Gastroesophageal sphincter (tissue), 3 donors: ENCODE results near the gene TRPC4.

Experiments used
- EP300 ChIP-seq: sonication (generic); formaldehyde crosslinking; IDR thresholded peaks from one replicate; pipeline ENCODE4 v1.6.1; 2017; ENCODE audit warnings: antibody characterized with exemption, mild to moderate bottlenecking
- TF ChIP-seq, protein P1 (sequence below), 4 experiments: fragments of 200-600 bp in 2 of 4; fragments of 450-650 bp in 2 of 4; sonication (generic) in 1 of 4; IDR thresholded peaks; one replicate each; pipeline ENCODE4 v1.5.1; 2017 to 2019; ENCODE audit warnings: antibody characterized with exemption in 4 of 4, mild to moderate bottlenecking in 2 of 4, moderate library complexity in 2 of 4

- TF ChIP-seq, protein P1, sequence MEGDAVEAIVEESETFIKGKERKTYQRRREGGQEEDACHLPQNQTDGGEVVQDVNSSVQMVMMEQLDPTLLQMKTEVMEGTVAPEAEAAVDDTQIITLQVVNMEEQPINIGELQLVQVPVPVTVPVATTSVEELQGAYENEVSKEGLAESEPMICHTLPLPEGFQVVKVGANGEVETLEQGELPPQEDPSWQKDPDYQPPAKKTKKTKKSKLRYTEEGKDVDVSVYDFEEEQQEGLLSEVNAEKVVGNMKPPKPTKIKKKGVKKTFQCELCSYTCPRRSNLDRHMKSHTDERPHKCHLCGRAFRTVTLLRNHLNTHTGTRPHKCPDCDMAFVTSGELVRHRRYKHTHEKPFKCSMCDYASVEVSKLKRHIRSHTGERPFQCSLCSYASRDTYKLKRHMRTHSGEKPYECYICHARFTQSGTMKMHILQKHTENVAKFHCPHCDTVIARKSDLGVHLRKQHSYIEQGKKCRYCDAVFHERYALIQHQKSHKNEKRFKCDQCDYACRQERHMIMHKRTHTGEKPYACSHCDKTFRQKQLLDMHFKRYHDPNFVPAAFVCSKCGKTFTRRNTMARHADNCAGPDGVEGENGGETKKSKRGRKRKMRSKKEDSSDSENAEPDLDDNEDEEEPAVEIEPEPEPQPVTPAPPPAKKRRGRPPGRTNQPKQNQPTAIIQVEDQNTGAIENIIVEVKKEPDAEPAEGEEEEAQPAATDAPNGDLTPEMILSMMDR (IDR thresholded peaks at IDR 0.05): no peak
- TF ChIP-seq EP300: no peak
Measured at GRCh38 chr13:37884674-37885073, 15.1 kb upstream of the TRPC4 start.
